GM19468 (cell line): ENCODE data around the gene OR5M8.

Experiments used
- ATAC-seq: cut with Tn5 transposase; IDR thresholded peaks from one replicate; pipeline ENCODE4 v1.9.1; 2021; ENCODE audit warnings: mild to moderate bottlenecking, moderate library complexity, moderate number of reproducible peaks; ENCODE audit not compliant: unreplicated experiment; ENCODE audit errors: extremely low read depth

Gene OR5M8

DNA sequence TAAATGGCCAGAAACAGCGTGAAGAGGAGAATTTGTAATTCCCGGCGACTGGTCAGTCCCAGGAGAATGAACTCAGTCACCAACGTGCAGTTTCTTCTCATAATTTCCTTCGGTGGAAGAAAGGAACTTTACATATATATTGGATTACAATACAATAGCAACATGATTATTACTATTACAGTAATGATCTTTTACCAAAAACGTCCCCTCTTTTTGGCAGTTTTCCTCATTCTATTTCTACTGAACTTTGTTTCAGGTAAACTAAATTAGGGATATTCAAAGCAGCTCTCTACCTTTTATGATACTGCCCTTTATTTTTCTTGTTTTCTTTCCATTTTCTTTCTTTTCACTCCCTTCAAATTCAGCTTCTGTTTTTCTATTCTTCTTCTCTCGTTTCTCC, at the start of gene OR5M8:
Gene OR5M8, minus strand, starts transcription at position 101 of the 400 bp plus-strand sequence. Its CDS starts 0 bp downstream, at position 101.
- ATAC-seq = no peak

DNA sequence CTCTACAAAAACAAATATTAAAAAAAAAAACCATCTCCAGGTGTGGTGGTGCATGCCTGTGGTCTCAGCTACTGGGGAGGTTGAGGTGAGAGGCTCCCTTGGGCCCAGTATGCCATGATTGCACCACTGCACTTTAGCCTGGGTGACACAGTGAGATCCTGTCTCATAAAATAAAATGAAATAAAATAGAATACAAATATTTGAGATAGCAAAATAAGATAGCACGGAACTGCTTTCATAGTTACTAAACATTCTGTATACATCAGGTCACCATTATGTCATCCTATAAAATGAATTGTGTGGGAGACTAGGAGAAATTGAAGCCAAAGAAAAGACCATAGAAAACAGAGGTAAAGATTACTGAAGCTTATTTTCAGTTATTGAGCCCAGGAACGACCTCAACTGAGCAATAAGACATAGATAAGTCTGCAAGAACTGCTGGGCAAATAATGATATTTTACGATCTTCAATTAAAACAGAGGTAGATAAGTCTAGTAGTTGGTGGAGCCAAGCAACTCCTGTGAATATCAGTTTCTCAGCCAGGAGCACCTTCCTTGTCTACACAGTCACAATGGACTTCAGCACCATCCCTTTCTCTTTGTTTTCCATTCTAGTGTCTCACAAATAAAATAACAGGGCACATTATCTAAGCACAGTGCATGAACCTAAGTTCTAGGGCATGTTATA, 42.0 kb upstream of the OR5M8 start:
- ATAC-seq = no peak

DNA sequence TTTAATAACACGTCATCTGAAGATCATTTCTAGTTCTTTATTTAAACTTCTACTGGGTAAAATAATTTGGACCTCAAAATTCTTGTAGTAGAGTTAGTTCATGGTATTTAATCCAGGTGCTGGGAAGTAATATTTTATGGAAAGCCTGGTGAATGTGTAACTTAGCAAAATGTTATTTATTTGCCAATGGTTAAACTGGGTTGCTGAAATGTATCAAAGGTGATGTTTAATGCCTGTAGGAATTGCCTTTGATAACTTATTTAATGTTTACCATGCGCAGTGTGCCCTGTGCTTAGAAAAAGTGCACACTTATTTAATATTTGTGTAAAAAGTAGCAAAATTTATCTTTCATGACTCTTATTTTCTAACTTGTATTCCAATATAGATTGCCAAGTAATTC, 40.7 kb upstream of the OR5M8 start:
- ATAC-seq = no peak

DNA sequence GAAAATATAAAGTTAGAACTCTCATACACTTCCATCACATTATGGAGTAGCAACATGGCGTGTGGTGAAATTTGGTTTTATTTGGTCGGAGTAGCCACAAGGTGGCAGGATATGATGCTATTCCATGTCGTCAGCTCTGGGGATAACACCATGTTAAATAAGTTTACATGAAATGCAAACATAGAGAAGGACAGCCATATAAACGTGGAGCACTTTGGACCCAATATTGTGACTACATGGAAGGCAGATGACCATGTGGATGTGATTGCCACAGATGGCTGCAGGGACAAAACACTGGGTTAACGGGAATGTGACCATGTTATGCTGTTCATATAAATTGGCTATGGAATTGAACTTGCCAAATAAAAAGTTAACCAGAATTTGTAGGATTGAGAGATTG, 30.8 kb upstream of the OR5M8 start:
- ATAC-seq = no peak

DNA sequence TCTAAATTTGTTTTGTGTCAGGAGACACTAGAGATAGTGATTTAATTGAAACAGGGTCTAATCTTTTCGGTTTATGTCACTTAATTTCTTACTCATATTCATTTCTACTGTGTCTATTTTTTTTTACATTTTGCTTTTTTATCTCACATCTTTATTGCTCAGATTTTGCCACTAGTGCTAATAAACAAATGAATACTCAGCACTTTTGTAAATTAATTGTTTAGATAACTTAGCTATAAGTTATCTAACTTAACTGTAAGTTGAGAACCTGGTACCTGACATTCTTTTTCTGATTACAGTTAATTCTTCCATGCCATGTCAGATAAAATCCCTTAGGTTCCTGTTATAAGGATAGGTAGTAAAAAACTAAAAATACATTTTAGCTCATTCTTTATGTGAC, 22.1 kb upstream of the OR5M8 start:
- no peak for ATAC-seq

DNA sequence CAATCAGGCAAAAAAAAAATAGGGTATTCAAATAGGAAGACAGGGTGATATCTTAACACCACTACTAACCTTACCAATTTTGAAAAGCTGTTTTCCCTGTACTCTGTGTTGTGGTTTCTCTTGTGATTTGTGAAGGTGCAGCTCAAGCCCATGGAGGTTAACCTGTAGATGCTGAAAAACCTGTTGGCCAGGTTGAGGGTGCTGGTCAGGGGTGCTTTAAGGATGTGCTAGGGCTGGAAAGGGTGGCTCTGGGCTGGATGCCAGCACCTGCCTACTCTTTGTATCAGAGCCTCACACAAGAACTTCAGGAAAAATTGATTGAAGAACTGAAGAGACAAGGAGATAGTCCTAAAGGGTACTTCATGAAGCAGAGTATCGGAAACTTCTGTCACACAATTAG, 18.3 kb upstream of the OR5M8 start:
- ATAC-seq = no peak

DNA sequence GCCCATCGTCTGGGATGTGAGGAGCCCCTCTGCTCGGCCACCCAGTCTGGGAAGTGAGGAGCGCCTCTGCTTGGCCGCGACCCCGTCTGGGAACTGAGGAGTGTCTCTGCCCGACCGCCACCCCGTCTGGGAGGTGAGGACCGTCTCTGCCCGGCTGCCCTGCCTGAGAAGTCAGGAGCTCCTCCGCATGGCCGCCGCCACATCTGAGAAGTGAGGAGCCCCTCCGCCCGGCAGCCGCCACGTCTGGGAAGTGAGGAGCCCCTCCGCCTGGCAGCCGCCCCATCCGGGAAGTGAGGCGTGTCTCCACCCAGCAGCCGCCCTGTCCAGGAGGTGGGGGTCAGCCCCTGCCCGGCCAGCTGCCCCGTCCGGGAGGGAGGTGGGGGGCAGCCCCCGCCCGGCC, 5.8 kb upstream of the OR5M8 start:
- ATAC-seq = no peak

DNA sequence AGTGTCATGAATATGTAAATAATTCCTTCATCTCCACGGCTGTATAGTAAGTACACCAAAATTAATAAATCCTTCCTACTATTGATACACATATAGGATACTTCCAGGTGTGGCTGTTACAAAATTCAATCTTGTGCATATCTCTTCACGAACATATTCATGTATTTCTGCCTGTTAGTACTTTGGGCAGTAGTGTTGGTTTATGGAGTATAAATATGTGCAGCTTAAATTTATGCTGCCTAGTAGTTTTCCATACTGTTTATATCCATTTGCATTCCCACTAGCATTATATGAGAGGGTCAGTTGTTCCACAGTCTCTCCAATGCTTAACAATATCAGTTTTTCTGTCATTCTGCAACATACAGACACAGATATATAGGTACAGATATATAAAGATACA, 3.9 kb upstream of the OR5M8 start:
- no peak for ATAC-seq

DNA sequence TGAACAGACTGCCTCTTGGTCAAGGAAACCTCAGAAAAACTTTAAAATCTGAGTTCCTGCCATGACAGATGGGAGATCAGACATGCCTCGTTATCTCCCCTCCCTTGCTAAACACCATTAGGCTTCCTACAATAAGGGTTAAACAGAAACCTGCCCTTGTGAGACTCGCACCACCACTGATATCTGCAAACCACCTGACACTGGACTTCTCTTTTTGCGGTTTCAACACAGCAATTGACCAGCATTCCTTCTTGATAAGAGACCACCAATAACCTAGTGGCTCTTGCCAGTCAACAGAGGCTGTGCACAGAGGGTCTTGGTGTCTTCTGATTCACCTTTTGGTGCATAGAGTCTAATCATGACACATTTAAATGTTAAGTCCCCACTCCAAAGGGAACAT, 4.4 kb downstream of the OR5M8 start:
- ATAC-seq = no peak

DNA sequence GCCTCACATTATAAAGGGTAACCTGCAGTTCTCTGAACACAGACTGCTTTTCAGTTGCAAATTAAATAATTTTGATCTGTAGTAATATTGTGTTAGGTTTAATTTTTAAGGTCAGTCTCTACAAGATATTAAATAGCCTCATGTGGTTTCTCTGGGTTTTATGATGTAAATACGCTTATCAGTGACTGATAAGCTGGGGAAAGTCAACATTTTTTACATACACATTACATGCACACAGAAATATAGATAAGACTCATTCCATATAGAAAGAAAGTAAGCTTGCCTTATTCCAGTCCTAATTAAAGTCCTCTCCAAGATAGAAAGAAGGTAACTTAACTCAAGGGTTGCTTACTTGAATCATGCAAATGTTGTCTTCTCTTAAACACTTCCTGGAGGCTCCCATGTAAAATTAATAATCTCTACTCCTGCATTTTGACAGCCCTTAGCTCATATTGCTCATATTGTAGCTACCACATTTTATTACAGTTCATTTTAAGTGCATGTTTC, 16.4 kb downstream of the OR5M8 start:
- ATAC-seq = no peak

DNA sequence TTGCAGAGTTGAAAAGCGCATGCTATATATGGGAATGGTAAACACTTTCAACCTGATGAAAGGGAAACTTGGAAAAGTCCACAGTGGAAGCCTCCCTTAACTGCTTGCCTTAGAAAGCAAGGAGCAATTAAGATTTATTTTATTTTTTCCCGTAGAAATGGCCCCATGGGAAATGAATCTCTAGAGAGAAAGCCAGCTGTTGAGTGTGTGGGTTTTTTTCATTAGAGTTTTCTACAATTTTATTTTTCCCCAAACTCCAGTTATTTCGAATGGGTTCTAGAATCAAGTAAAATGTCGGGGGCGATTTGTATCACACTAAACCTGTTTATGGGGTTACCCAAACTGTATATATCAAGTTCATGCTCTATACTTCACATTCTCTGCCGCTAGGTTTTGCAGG, 17.9 kb downstream of the OR5M8 start, which contains the start of gene OR5M3:
Gene OR5M3, minus strand, starts transcription at position 101 of the 400 bp plus-strand sequence. CDS start 2,855 bp downstream, outside the sequence.
- ATAC-seq = no peak

DNA sequence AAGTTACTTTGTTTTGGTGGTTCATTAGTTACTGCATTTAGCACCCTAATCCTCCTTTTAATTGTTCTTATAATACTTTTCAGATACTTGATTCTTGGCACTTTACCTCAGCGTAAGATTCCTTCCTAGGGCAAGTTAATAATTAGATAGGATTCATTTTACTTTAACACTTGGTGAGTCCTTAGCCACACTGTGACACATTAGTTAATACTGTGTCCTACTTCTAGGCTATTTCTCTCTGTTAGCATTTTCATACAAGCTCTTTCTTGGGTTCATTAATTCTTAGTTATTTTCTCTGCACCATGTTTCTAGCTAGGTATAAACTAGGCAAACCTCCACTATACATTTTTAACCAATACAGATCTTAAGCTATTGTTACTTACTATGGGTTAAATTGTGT, 34.1 kb downstream of the OR5M8 start:
- ATAC-seq = no peak

DNA sequence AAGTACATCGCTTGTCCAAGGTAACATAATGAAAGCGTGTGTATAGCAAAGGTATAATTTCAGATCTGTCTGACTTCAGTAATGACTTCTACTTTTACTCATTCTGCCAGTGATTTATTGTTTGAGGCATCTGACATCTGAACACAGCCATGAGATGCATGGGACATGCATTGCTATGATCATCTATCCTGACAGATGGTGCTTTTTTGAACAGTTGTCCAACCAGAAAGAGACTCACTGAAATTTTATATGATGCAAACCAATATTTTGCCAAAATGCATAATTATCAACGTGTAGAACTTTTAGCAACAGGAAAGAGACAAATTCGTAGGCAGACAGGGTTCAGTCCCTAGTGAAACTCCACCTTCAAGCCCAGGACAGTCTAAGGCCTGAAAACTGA, 37.6 kb downstream of the OR5M8 start:
- no peak for ATAC-seq
